ENCODE data around the gene TSNAX.
"Not testable (repeated sequence)": the region's sequence is repeated elsewhere in the genome, so short reads cannot be mapped to it uniquely, and the experiment has no call there.

TSNAX gene

GRCh38 chr1:231563247-231563646, 34.8 kb downstream of the TSNAX start:
- Histone ChIP-seq H3K36me3 (ENCODE audit: insufficient read depth, insufficient read length, low read length) (peaks cover 52% of the 10 kb centered on the region), H3K4me1 (ENCODE audit: insufficient read depth, insufficient read length) (no peaks in the 10 kb centered on the region), H3K4me3 (ENCODE audit: insufficient read length, low read depth) (no peak overlapping the region), H3K27me3 (ENCODE audit: insufficient read depth, insufficient read length) (no peaks in the 10 kb centered on the region), H3K9ac (ENCODE audit: insufficient read length, low read depth) (no peak overlapping the region), H3K9me3 (ENCODE audit: insufficient read depth, low read length) (no peaks in the 10 kb centered on the region)
- TF ChIP-seq YY1 (IDR thresholded peaks at IDR 0.05; ENCODE audit: insufficient read depth, insufficient read length), result no peak
- TF ChIP-seq ZNF274 (IDR thresholded peaks at IDR 0.05; ENCODE audit: low read depth, low read length), result no peak
- TF ChIP-seq SUZ12 (IDR thresholded peaks at IDR 0.05; ENCODE audit: extremely low read depth, insufficient read depth, insufficient read length), result no peak
- no peak for DNase-seq (ENCODE audit: low read depth, low spot score)

GRCh38 chr1:231564373-231564772, 35.9 kb downstream of the TSNAX start:
- Histone ChIP-seq H3K4me1 (ENCODE audit: insufficient read depth, insufficient read length) (no peaks in the 10 kb centered on the region), H3K9me3 (ENCODE audit: insufficient read depth, low read length) (no peaks in the 10 kb centered on the region)
- DNase-seq (ENCODE audit: low read depth, low spot score), result no peak

GRCh38 chr1:231566496-231566895, 38.0 kb downstream of the TSNAX start:
- no peaks in the 10 kb centered on the region for H3K4me1 ChIP-seq (ENCODE audit: insufficient read depth, insufficient read length)
- no peak for DNase-seq (ENCODE audit: low read depth, low spot score)
- H3K4me3 ChIP-seq (ENCODE audit: insufficient read length, low read depth), result no peak overlapping the region
- no peak overlapping the region for H3K9ac ChIP-seq (ENCODE audit: insufficient read length, low read depth)
- TF ChIP-seq YY1 (IDR thresholded peaks at IDR 0.05; ENCODE audit: insufficient read depth, insufficient read length), result no peak
- H3K36me3 ChIP-seq (ENCODE audit: insufficient read depth, insufficient read length, low read length), result peaks cover 46% of the 10 kb centered on the region
- H3K9me3 ChIP-seq (ENCODE audit: insufficient read depth, low read length), result no peaks in the 10 kb centered on the region
- no peaks in the 10 kb centered on the region for H3K27me3 ChIP-seq (ENCODE audit: insufficient read depth, insufficient read length)

More at GRCh38 chr1:231564373-231564772, 35.9 kb downstream of the TSNAX start:
- H3K27me3 ChIP-seq (ENCODE audit: insufficient read depth, insufficient read length), result no peaks in the 10 kb centered on the region
- H3K4me3 ChIP-seq (ENCODE audit: insufficient read length, low read depth), result no peak overlapping the region
- H3K9ac ChIP-seq (ENCODE audit: insufficient read length, low read depth), result no peak overlapping the region
- H3K36me3 ChIP-seq (ENCODE audit: insufficient read depth, insufficient read length, low read length), result peaks cover 52% of the 10 kb centered on the region
- TF ChIP-seq SUZ12 (IDR thresholded peaks at IDR 0.05; ENCODE audit: extremely low read depth, insufficient read depth, insufficient read length), result no peak
- TF ChIP-seq YY1 (IDR thresholded peaks at IDR 0.05; ENCODE audit: insufficient read depth, insufficient read length), result no peak
- no peak for TF ChIP-seq ZNF274 (IDR thresholded peaks at IDR 0.05; ENCODE audit: low read depth, low read length)

GRCh38 chr1:231570262-231570661, 41.8 kb downstream of the TSNAX start:
- not testable (repeated sequence) for H3K9me3 ChIP-seq (ENCODE audit: insufficient read depth, low read length); DNase-seq (ENCODE audit: low read depth, low spot score); H3K4me1 ChIP-seq (ENCODE audit: insufficient read depth, insufficient read length); H3K9ac ChIP-seq (ENCODE audit: insufficient read length, low read depth); H3K27me3 ChIP-seq (ENCODE audit: insufficient read depth, insufficient read length); H3K4me3 ChIP-seq (ENCODE audit: insufficient read length, low read depth)
- H3K36me3 ChIP-seq (ENCODE audit: insufficient read depth, insufficient read length, low read length), result peaks cover 15% of the 10 kb centered on the region

- no peak overlapping the region for H3K9ac ChIP-seq (ENCODE audit: insufficient read length, low read depth)
- no peaks in the 10 kb centered on the region for H3K9me3 ChIP-seq (ENCODE audit: insufficient read depth, low read length)
- no peak for DNase-seq (ENCODE audit: low read depth, low spot score)
- H3K36me3 ChIP-seq (ENCODE audit: insufficient read depth, insufficient read length, low read length), result peaks cover 2% of the 10 kb centered on the region
- TF ChIP-seq YY1 (IDR thresholded peaks at IDR 0.05; ENCODE audit: insufficient read depth, insufficient read length) (no peak), SUZ12 (IDR thresholded peaks at IDR 0.05; ENCODE audit: extremely low read depth, insufficient read depth, insufficient read length) (no peak), ZNF274 (IDR thresholded peaks at IDR 0.05; ENCODE audit: low read depth, low read length) (no peak)
- H3K4me3 ChIP-seq (ENCODE audit: insufficient read length, low read depth), result no peak overlapping the region
- H3K4me1 ChIP-seq (ENCODE audit: insufficient read depth, insufficient read length), result no peaks in the 10 kb centered on the region
- no peaks in the 10 kb centered on the region for H3K27me3 ChIP-seq (ENCODE audit: insufficient read depth, insufficient read length)
Observed at GRCh38 chr1:231571904-231572303, 43.4 kb downstream of the TSNAX start.

- no peak for TF ChIP-seq SUZ12 (IDR thresholded peaks at IDR 0.05; ENCODE audit: extremely low read depth, insufficient read depth, insufficient read length)
- no peak for TF ChIP-seq YY1 (IDR thresholded peaks at IDR 0.05; ENCODE audit: insufficient read depth, insufficient read length)
- no peak for TF ChIP-seq ZNF274 (IDR thresholded peaks at IDR 0.05; ENCODE audit: low read depth, low read length)
- DNase-seq (ENCODE audit: low read depth, low spot score), result no peak
- Histone ChIP-seq H3K4me1 (ENCODE audit: insufficient read depth, insufficient read length) (no peaks in the 10 kb centered on the region), H3K27me3 (ENCODE audit: insufficient read depth, insufficient read length) (no peaks in the 10 kb centered on the region), H3K36me3 (ENCODE audit: insufficient read depth, insufficient read length, low read length) (no peaks in the 10 kb centered on the region), H3K4me3 (ENCODE audit: insufficient read length, low read depth) (no peak overlapping the region), H3K9me3 (ENCODE audit: insufficient read depth, low read length) (no peaks in the 10 kb centered on the region), H3K9ac (ENCODE audit: insufficient read length, low read depth) (no peak overlapping the region)
Observed at GRCh38 chr1:231575472-231575871, 47.0 kb downstream of the TSNAX start.

GRCh38 chr1:231576804-231577718, 48.6 kb downstream of the TSNAX start:
- Histone ChIP-seq H3K4me3 (ENCODE audit: insufficient read length, low read depth) (no peak overlapping the region), H3K27me3 (ENCODE audit: insufficient read depth, insufficient read length) (no peaks in the 10 kb centered on the region), H3K9ac (ENCODE audit: insufficient read length, low read depth) (no peak overlapping the region), H3K4me1 (ENCODE audit: insufficient read depth, insufficient read length) (no peaks in the 10 kb centered on the region), H3K36me3 (ENCODE audit: insufficient read depth, insufficient read length, low read length) (no peaks in the 10 kb centered on the region), H3K9me3 (ENCODE audit: insufficient read depth, low read length) (no peaks in the 10 kb centered on the region)
- DNase-seq (ENCODE audit: low read depth, low spot score), result no peak
- no peak for TF ChIP-seq SUZ12 (IDR thresholded peaks at IDR 0.05; ENCODE audit: extremely low read depth, insufficient read depth, insufficient read length)

Measured in NT2/D1 (cell line).